Mesothelial cell of epicardium (in vitro differentiated cells): ENCODE data around the gene SDCCAG8. TPM values are rescaled to one million over a fixed set of nuclear protein-coding genes. Genes with fewer than 3 reads are reported as not detected.

Experiments used
- DNase-seq, 2 experiments: peaks; one replicate each; pipeline ENCODE4 v3.0.0; 2021; ENCODE audit warnings: low spot score in 2 of 2; ENCODE audit not compliant: unreplicated experiment in 2 of 2
- H3K27ac Mint-ChIP-seq: 2 replicates; pipeline ENCODE4 v1.8.0; 2021; ENCODE audit warnings: mixed read lengths
- H3K27me3 Mint-ChIP-seq: 2 replicates; pipeline ENCODE4 v1.8.0; 2021; ENCODE audit warnings: low read depth, mixed read lengths
- H3K36me3 Mint-ChIP-seq: 2 replicates; pipeline ENCODE4 v1.8.0; 2021; ENCODE audit warnings: mixed read lengths
- H3K4me1 Mint-ChIP-seq: 2 replicates; pipeline ENCODE4 v1.8.0; 2021; ENCODE audit warnings: mixed read lengths
- H3K4me3 Mint-ChIP-seq: 2 replicates; pipeline ENCODE4 v1.8.0; 2021; ENCODE audit warnings: mild to moderate bottlenecking, moderate library complexity, mixed read lengths
- H3K9me3 Mint-ChIP-seq: 2 replicates; pipeline ENCODE4 v1.8.0; 2021; ENCODE audit warnings: mixed read lengths
- microRNA-seq: library from miRNA; unstranded; fragments of <30 nt; microRNA quantifications from one replicate; pipeline ENCODE4 v1.2.0, GENCODE V29; 2021; ENCODE audit warnings: inconsistent platforms, mixed read lengths
- total RNA-seq: library from RNA; stranded (reverse); gene quantifications from 3 replicates; pipeline ENCODE4 v1.2.1, GENCODE V29; 2021
- TF ChIP-seq, protein P1 (sequence below): fragments of 200-600 bp; sonication (generic); IDR thresholded peaks from one replicate; pipeline ENCODE4 v1.5.0; 2021; ENCODE audit warnings: antibody characterized with exemption; ENCODE audit not compliant: unreplicated experiment

SDCCAG8 gene
- total RNA-seq, 1 donor from 2014 or later, result 37.3 TPM

DNA sequence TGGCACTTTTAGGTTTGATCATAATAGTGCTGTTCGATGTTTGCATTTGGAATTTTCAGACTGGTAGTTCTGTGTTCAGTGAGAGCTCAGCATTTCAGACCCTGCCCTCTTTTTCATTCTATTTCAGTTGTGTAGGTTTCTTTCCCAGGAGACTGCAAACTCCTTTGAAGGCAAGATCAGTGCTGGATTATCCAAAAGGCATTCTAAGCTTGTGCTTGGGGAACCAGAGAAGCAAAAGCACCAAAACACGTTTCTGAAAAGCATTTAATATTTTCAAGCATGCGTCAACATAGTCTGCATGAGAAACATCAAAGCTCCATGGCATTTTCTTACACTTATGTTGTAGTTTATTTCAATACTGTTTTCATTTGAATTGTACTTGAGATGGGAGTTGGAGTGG, 292.1 kb downstream of the SDCCAG8 start:
- peaks cover 33% of the 10 kb centered on the region for H3K36me3 Mint-ChIP-seq
- TF ChIP-seq, protein P1, sequence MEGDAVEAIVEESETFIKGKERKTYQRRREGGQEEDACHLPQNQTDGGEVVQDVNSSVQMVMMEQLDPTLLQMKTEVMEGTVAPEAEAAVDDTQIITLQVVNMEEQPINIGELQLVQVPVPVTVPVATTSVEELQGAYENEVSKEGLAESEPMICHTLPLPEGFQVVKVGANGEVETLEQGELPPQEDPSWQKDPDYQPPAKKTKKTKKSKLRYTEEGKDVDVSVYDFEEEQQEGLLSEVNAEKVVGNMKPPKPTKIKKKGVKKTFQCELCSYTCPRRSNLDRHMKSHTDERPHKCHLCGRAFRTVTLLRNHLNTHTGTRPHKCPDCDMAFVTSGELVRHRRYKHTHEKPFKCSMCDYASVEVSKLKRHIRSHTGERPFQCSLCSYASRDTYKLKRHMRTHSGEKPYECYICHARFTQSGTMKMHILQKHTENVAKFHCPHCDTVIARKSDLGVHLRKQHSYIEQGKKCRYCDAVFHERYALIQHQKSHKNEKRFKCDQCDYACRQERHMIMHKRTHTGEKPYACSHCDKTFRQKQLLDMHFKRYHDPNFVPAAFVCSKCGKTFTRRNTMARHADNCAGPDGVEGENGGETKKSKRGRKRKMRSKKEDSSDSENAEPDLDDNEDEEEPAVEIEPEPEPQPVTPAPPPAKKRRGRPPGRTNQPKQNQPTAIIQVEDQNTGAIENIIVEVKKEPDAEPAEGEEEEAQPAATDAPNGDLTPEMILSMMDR, result no peak
- H3K4me1 Mint-ChIP-seq, result no peaks in the 10 kb centered on the region
- DNase-seq, result no peak
- H3K27ac Mint-ChIP-seq, result no peak overlapping the region
- H3K4me3 Mint-ChIP-seq, result no peak overlapping the region
- H3K9me3 Mint-ChIP-seq, result no peaks in the 10 kb centered on the region
- H3K27me3 Mint-ChIP-seq, result no peaks in the 10 kb centered on the region

DNA sequence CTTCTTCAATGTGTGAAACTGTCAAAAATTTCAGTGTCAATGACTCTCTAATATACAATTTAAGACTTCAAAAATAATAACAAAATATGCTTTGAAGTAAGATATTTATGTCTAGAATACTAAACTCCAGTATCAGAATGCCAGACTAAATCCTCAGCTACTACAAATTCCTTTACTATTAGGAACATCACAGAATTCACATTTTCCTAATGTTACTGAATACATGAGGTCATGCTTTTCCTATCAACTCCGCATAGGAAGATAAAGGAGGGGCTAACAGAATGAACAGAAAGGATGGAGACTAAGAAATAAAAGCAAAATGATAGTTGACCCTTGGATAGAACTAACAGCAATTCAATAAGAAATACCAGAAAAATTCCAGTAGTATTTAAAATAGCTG, 292.7 kb downstream of the SDCCAG8 start:
- no peak for DNase-seq
- H3K27ac Mint-ChIP-seq, result no peak overlapping the region
- peaks cover 29% of the 10 kb centered on the region for H3K36me3 Mint-ChIP-seq
- H3K27me3 Mint-ChIP-seq, result no peaks in the 10 kb centered on the region
- TF ChIP-seq, protein P1, result no peak
- H3K4me3 Mint-ChIP-seq, result no peak overlapping the region
- H3K4me1 Mint-ChIP-seq, result no peaks in the 10 kb centered on the region
- no peaks in the 10 kb centered on the region for H3K9me3 Mint-ChIP-seq

GRCh38 chr1:243549108-243549507, 293.3 kb downstream of the SDCCAG8 start:
- Mint-ChIP-seq H3K4me3 (no peak overlapping the region), H3K36me3 (peaks cover 23% of the 10 kb centered on the region), H3K9me3 (no peaks in the 10 kb centered on the region), H3K4me1 (no peaks in the 10 kb centered on the region), H3K27me3 (no peaks in the 10 kb centered on the region), H3K27ac (no peak overlapping the region)
- TF ChIP-seq, protein P1, result no peak
- DNase-seq, result no peak

Small RNAs within 50 kb of the gene (microRNA-seq; reads per million reads assigned to microRNA genes)
- 2.6 reads per million for gene MIR4677

Other genes with a start within 250 kb of the SDCCAG8 start
- gene CEP170, start 760 bp upstream of the SDCCAG8 start, total RNA-seq, result 118 to 129 TPM (median 120 TPM) in 3 replicates